H1 (cell line): ENCODE measurements around the gene BAK1. TPM values are rescaled to one million over a fixed set of nuclear protein-coding genes. Genes with fewer than 3 reads are reported as not detected.

Source experiments
- CTCF ChIA-PET: fragments of 300-600 bp; sonication (Branson Sonifier 250); formaldehyde crosslinking; loops from one replicate; lab custom pipeline; 2021; ENCODE audit not compliant: partially characterized antibody; lab: Charles Lee
- POLR2A ChIA-PET: fragments of 300-600 bp; sonication (Branson Sonifier 250); formaldehyde crosslinking; loops from one replicate; lab custom pipeline; 2021; ENCODE audit warnings: inconsistent platforms; ENCODE audit not compliant: partially characterized antibody; lab: Charles Lee
- DNase-seq, 2 experiments: peaks; one replicate each; pipeline versions ENCODE4 v3.0.0 to v3.0.0-alpha.2; 2010 to 2022; ENCODE audit warnings: low spot score in 2 of 2, low read depth in 1 of 2, mixed read lengths in 1 of 2
- FAIRE-seq: peaks from 2 replicates; lab custom pipeline; 2011; peaks lifted over from hg19 to GRCh38; lab: Jason Lieb, UNC
- H2AFZ ChIP-seq: 2 replicates; pipeline ENCODE4 v1.8.1; 2012; ENCODE audit warnings: low read length, inconsistent platforms
- H2AK5ac ChIP-seq: 2 replicates; pipeline ENCODE4 v1.6.1; 2013; ENCODE audit warnings: low read depth, low read length
- H2BK120ac ChIP-seq: replicated peaks from 2 replicates; pipeline ENCODE3; 2013; ENCODE audit warnings: low read depth, low read length, inconsistent platforms
- H2BK12ac ChIP-seq: 2 replicates; pipeline ENCODE4 v1.6.1; 2013; ENCODE audit warnings: low read depth, low read length
- H2BK15ac ChIP-seq: 2 replicates; pipeline ENCODE4 v1.6.1; 2013; ENCODE audit warnings: low read length
- H2BK20ac ChIP-seq: 2 replicates; pipeline ENCODE4 v1.6.1; 2013; ENCODE audit warnings: low read length
- H2BK5ac ChIP-seq: 2 replicates; pipeline ENCODE4 v1.6.1; 2013; ENCODE audit warnings: low read depth, low read length
- H3K14ac ChIP-seq: 2 replicates; pipeline ENCODE4 v1.6.1; 2013; ENCODE audit warnings: inconsistent platforms; ENCODE audit not compliant: insufficient read length
- H3K18ac ChIP-seq: 2 replicates; pipeline ENCODE4 v1.6.1; 2013; ENCODE audit warnings: low read length; ENCODE audit errors: extremely low read depth
- H3K23ac ChIP-seq: 2 replicates; pipeline ENCODE4 v1.6.1; 2013; ENCODE audit warnings: inconsistent platforms; ENCODE audit not compliant: insufficient read length
- H3K23me2 ChIP-seq: 2 replicates; pipeline ENCODE4 v1.6.1; 2013; ENCODE audit warnings: low read depth, low read length
- H3K27ac ChIP-seq: 2 replicates; pipeline ENCODE4 v1.6.1; 2011; ENCODE audit warnings: low read depth, low read length, inconsistent platforms
- H3K27me3 ChIP-seq, 4 experiments: replicated peaks in 1 of 4; 1 replicate in 1 of 4; 2 replicates in 3 of 4; pipeline versions ENCODE4 v1.6.1 to v1.8.1; 2011 to 2013; ENCODE audit warnings: low read length in 3 of 4, mild to moderate bottlenecking in 3 of 4, inconsistent platforms in 2 of 4, mixed read lengths in 2 of 4, moderate library complexity in 1 of 4; ENCODE audit not compliant: control insufficient read depth in 3 of 4, insufficient read depth in 3 of 4; ENCODE audit errors: extremely low read depth in 1 of 4
- H3K36me3 ChIP-seq, 4 experiments: 2 replicates each; pipeline versions ENCODE4 v1.6.1 to v1.8.1; 2011 to 2013; ENCODE audit warnings: mild to moderate bottlenecking in 4 of 4, low read length in 3 of 4, moderate library complexity in 2 of 4, control low read depth in 1 of 4, inconsistent platforms in 1 of 4; ENCODE audit not compliant: insufficient read depth in 4 of 4, control insufficient read depth in 2 of 4
- H3K4ac ChIP-seq: replicated peaks from 2 replicates; pipeline ENCODE3; 2013; ENCODE audit warnings: low read length, low read depth, mixed read lengths, inconsistent platforms; ENCODE audit not compliant: insufficient read length
- H3K4me1 ChIP-seq, 4 experiments: replicated peaks in 1 of 4; 1 replicate in 1 of 4; 2 replicates in 3 of 4; pipeline versions ENCODE4 v1.6.1 to v1.8.1; 2011 to 2013; ENCODE audit warnings: low read length in 3 of 4, inconsistent platforms in 2 of 4, mixed read lengths in 1 of 4; ENCODE audit not compliant: insufficient read depth in 4 of 4, control insufficient read depth in 3 of 4
- H3K4me2 ChIP-seq, 2 experiments: 2 replicates each; pipeline versions ENCODE4 v1.6.1 to v1.8.1; 2011 to 2013; ENCODE audit warnings: low read depth in 2 of 2, low read length in 2 of 2, control low read depth in 1 of 2, inconsistent platforms in 1 of 2, mild to moderate bottlenecking in 1 of 2; ENCODE audit not compliant: insufficient read depth in 1 of 2
- H3K4me3 ChIP-seq, 4 experiments: fragments of 200-600, 300-600 bp in 1 of 4; sonication (generic), shearing (Covaris generic), sonication (Bioruptor Twin) in 1 of 4; 2 replicates each; pipeline versions ENCODE4 v1.5.1 to v1.8.1; 2011 to 2016; ENCODE audit warnings: low read length in 4 of 4, low read depth in 3 of 4, control low read depth in 2 of 4, inconsistent platforms in 2 of 4, mild to moderate bottlenecking in 2 of 4, mixed read lengths in 1 of 4, moderate library complexity in 1 of 4; ENCODE audit not compliant: insufficient read depth in 2 of 4; ENCODE audit errors: extremely low read depth in 1 of 4
- H3K56ac ChIP-seq: replicated peaks from 2 replicates; pipeline ENCODE3; 2013; ENCODE audit warnings: low read depth, mild to moderate bottlenecking, mixed read lengths, low read length, inconsistent platforms; ENCODE audit not compliant: insufficient read length
- H3K79me1 ChIP-seq: 2 replicates; pipeline ENCODE4 v1.6.1; 2013; ENCODE audit warnings: low read depth, low read length, control low read depth
- H3K79me2 ChIP-seq, 2 experiments: 2 replicates each; pipeline versions ENCODE4 v1.6.1 to v1.8.1; 2012 to 2013; ENCODE audit warnings: low read length in 2 of 2, mild to moderate bottlenecking in 2 of 2, inconsistent platforms in 1 of 2; ENCODE audit not compliant: insufficient read depth in 2 of 2, control insufficient read depth in 1 of 2
- H3K9ac ChIP-seq, 4 experiments: replicated peaks in 1 of 4; 1 replicate in 1 of 4; 2 replicates in 3 of 4; pipeline versions ENCODE4 v1.6.1 to v1.8.1; 2011 to 2013; ENCODE audit warnings: low read depth in 3 of 4, low read length in 3 of 4, control low read depth in 2 of 4, mild to moderate bottlenecking in 2 of 4, moderate library complexity in 2 of 4, inconsistent platforms in 1 of 4; ENCODE audit errors: extremely low read depth in 1 of 4
- H3K9me3 ChIP-seq, 2 experiments: 2 replicates each; pipeline versions ENCODE4 v1.6.1 to v1.8.1; 2012 to 2013; ENCODE audit warnings: mild to moderate bottlenecking in 2 of 2, moderate library complexity in 2 of 2, control low read depth in 1 of 2, inconsistent platforms in 1 of 2, low read depth in 1 of 2, low read length in 1 of 2, mixed read lengths in 1 of 2; ENCODE audit not compliant: insufficient read depth in 2 of 2
- H4K20me1 ChIP-seq, 2 experiments: replicated peaks in 1 of 2; 2 replicates each; pipeline versions ENCODE3 to v1.8.1; 2011 to 2013; ENCODE audit warnings: inconsistent platforms in 2 of 2, low read length in 2 of 2, mild to moderate bottlenecking in 1 of 2; ENCODE audit not compliant: insufficient read depth in 2 of 2, control insufficient read depth in 1 of 2
- H4K5ac ChIP-seq: 2 replicates; pipeline ENCODE4 v1.6.1; 2013; ENCODE audit warnings: low read length, low read depth, mixed read lengths, inconsistent platforms; ENCODE audit not compliant: insufficient read length
- H4K8ac ChIP-seq: 2 replicates; pipeline ENCODE4 v1.8.0; 2013; ENCODE audit warnings: mild to moderate bottlenecking, moderate library complexity, low read length, inconsistent platforms; ENCODE audit not compliant: insufficient read depth; ENCODE audit errors: extremely low read depth
- H4K91ac ChIP-seq: replicated peaks from 2 replicates; pipeline ENCODE3; 2013; ENCODE audit warnings: low read length, mixed read lengths, inconsistent platforms; ENCODE audit not compliant: insufficient read length
- BCL11A ChIP-seq, 2 experiments: IDR thresholded peaks; one replicate each; pipeline ENCODE4 v1.6.1; 2011; ENCODE audit warnings: low read depth in 2 of 2, low read length in 2 of 2, mild to moderate bottlenecking in 2 of 2
- CEBPB ChIP-seq: IDR thresholded peaks from 2 replicates; pipeline ENCODE4 v1.6.1; 2012; ENCODE audit warnings: low read depth, low read length
- CHD1 ChIP-seq: IDR thresholded peaks from 2 replicates; pipeline ENCODE4 v1.6.1; 2012; ENCODE audit warnings: low read depth, low read length, improper control_type of control experiment
- CHD2 ChIP-seq: IDR thresholded peaks from 2 replicates; pipeline ENCODE4 v1.6.1; 2012; ENCODE audit warnings: low read length, improper control_type of control experiment
- EGR1 ChIP-seq: IDR thresholded peaks from 2 replicates; pipeline ENCODE4 v1.6.1; 2011; ENCODE audit warnings: low read depth, low read length, borderline replicate concordance
- EZH2 ChIP-seq: fragments of 200-600 bp; sonication (generic); IDR thresholded peaks from 2 replicates; pipeline ENCODE4 v1.7.1; 2012; ENCODE audit warnings: low read depth, mild to moderate bottlenecking, moderate library complexity, low read length, inconsistent platforms; ENCODE audit not compliant: severe bottlenecking
- FOSL1 ChIP-seq: IDR thresholded peaks from 2 replicates; pipeline ENCODE4 v1.6.1; 2011; ENCODE audit warnings: mild to moderate bottlenecking, low read depth, low read length, moderate library complexity; ENCODE audit not compliant: insufficient read depth
- GABPA ChIP-seq: IDR thresholded peaks from 2 replicates; pipeline ENCODE4 v1.6.1; 2011; ENCODE audit warnings: mild to moderate bottlenecking, low read length, moderate library complexity, borderline replicate concordance; ENCODE audit not compliant: insufficient read depth
- HDAC6 ChIP-seq: IDR thresholded peaks from one replicate; pipeline ENCODE4 v1.7.1; 2012; ENCODE audit warnings: low read depth, mild to moderate bottlenecking, inconsistent platforms, low read length, moderate library complexity
- JUN ChIP-seq: IDR thresholded peaks from 2 replicates; pipeline ENCODE4 v1.6.1; 2011; ENCODE audit warnings: low read depth, mild to moderate bottlenecking, improper control_type of control experiment, low read length
- JUND ChIP-seq: IDR thresholded peaks from 2 replicates; pipeline ENCODE4 v1.6.1; 2011; ENCODE audit warnings: mild to moderate bottlenecking, improper control_type of control experiment, low read length
- KDM4A ChIP-seq: IDR thresholded peaks from one replicate; pipeline ENCODE4 v1.7.1; 2012; ENCODE audit warnings: low read depth, mild to moderate bottlenecking, moderate library complexity, low read length, inconsistent platforms; ENCODE audit not compliant: severe bottlenecking
- POLR2A ChIP-seq, 2 experiments: IDR thresholded peaks; 1 replicate in 1 of 2; 2 replicates in 1 of 2; pipeline ENCODE4 v1.6.1; 2011; ENCODE audit warnings: low read depth in 2 of 2, low read length in 2 of 2, mild to moderate bottlenecking in 2 of 2; ENCODE audit errors: control extremely low read depth in 1 of 2
- POLR2AphosphoS5 ChIP-seq: IDR thresholded peaks from 2 replicates; pipeline ENCODE4 v1.6.1; 2011; ENCODE audit warnings: low read depth, low read length
- RXRA ChIP-seq: IDR thresholded peaks from 2 replicates; pipeline ENCODE4 v1.6.1; 2011; ENCODE audit warnings: low read depth, mild to moderate bottlenecking, low read length, moderate library complexity; ENCODE audit not compliant: insufficient read depth
- TEAD4 ChIP-seq: IDR thresholded peaks from 2 replicates; pipeline ENCODE4 v1.6.1; 2012; ENCODE audit warnings: low read depth, low read length, inconsistent platforms, mixed read lengths
- WGBS, 2 experiments: shearing (Covaris generic) in 1 of 2; methylation state at CpG; one replicate each; pipeline versions ENCODE4 v1.1.6 to v1.1.7; 2013 to 2015; ENCODE audit warnings: low lambda C conversion rate in 2 of 2, mixed read lengths in 2 of 2, inconsistent platforms in 1 of 2, low coverage in 1 of 2, missing lambda C conversion rate in 1 of 2; ENCODE audit not compliant: insufficient replicate concordance in 2 of 2, insufficient coverage in 1 of 2, insufficient read length in 1 of 2; ENCODE audit errors: extremely low coverage in 1 of 2, missing lambda C conversion rate in 1 of 2; 5-methylcytosine and 5-hydroxymethylcytosine counted together
- polyA plus RNA-seq, 7 experiments: library from polyadenylated mRNA; depleted of rRNA in 3 of 7; stranded (reverse) in 5 of 7; unstranded in 2 of 7; fragments of >200 nt in 5 of 7; fragments of 200-250 nt in 2 of 7; gene quantifications; 1 replicate in 5 of 7; 2 replicates in 1 of 7; 4 replicates in 1 of 7; pipeline versions ENCODE4 v1.2.1 to v1.2.3, GENCODE V29; 2011 to 2013; ENCODE audit warnings: missing spikeins in 2 of 7, mixed read lengths in 2 of 7
- total RNA-seq: library from RNA; stranded (reverse); fragmentation: NEBNext Ultra II Directional; extraction: Animal tissue kit (Norgen Biotek cat#: 25700); gene quantifications from 2 replicates; pipeline ENCODE4 v1.2.1, GENCODE V29; 2021

Gene BAK1
- total and polyA plus RNA-seq, 2 of the 8 experiments (the other 6 are each of a cell fraction or from before 2014, with no cell fraction given), result 43.3 to 43.4 TPM

DNA sequence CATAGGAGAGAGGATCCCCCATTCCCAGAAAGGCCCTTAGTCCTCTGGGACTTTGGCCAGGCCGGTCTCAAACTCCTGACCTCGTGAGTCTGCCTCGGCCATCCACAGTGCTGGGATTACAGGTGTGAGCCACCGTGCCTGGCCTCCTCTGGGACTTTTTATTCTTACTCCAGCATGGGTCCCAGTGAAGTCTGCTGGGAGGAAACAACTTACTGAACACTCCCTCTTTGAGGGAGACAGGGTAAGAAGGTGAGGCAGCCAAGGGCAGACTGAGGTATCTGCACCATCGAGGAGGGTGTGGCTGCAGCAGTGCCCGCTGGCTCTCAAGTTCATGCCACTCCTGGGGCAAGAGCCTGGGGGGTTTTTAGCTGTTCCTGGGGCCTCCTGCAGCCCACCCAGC is 2.4 kb downstream of the BAK1 start:
- no peak overlapping the region for H2BK5ac ChIP-seq
- no peak overlapping the region for H2BK15ac ChIP-seq
- H3K18ac ChIP-seq, result no peak overlapping the region
- H2BK120ac ChIP-seq, result no peak overlapping the region
- H3K23ac ChIP-seq, result no peak overlapping the region
- CTCF ChIA-PET, result interaction anchor here (1.5 kb wide), 1 partner anchor 10 kb away, joined by 7 read pairs; no protein-coding TSS in a partner anchor
- no peaks in the 10 kb centered on the region for H4K20me1 ChIP-seq
- H3K4me2 ChIP-seq, result no peak overlapping the region
- DNase-seq (no peak), FAIRE-seq (no peak)
- no peak overlapping the region for H2AFZ ChIP-seq
- no peaks in the 10 kb centered on the region for H3K9me3 ChIP-seq
- H3K36me3 ChIP-seq, result peaks cover 4 to 25% (median 16%) of the 10 kb centered on the region in 4 experiments
- H3K14ac ChIP-seq, result no peak overlapping the region
- POLR2A ChIA-PET, result no interaction called here
- no peak overlapping the region for H3K56ac ChIP-seq
- H3K79me2 ChIP-seq, result peaks cover 0 to 19% of the 10 kb centered on the region in 2 experiments; a peak in 3 of 4 replicates
- H2BK20ac ChIP-seq, result no peak overlapping the region
- H3K9ac ChIP-seq, result no peak overlapping the region
- peaks cover 5% of the 10 kb centered on the region; the same call in 1 of the 2 replicates for H3K79me1 ChIP-seq
- H3K23me2 ChIP-seq, result peaks cover 5% of the 10 kb centered on the region; the same call in 1 of the 2 replicates
- H3K4me1 ChIP-seq, result peaks cover 0 to 4% (median 3%) of the 10 kb centered on the region in 4 experiments; a peak in 5 of 7 replicates
- H4K8ac ChIP-seq, result no peak overlapping the region
- H3K27ac ChIP-seq, result no peak overlapping the region
- no peak overlapping the region for H3K4me3 ChIP-seq
- H3K4ac ChIP-seq, result no peak overlapping the region
- no peak overlapping the region for H4K91ac ChIP-seq
- WGBS, 2 experiments, result 85% methylated on average over 6 of the region's 6 CpGs; no CpG with 5 or more reads in 1 of the 2 experiments
- no peak overlapping the region for H2BK12ac ChIP-seq
- no peak overlapping the region for H2AK5ac ChIP-seq
- no peaks in the 10 kb centered on the region for H3K27me3 ChIP-seq
- no peak overlapping the region for H4K5ac ChIP-seq
- TF ChIP-seq CHD2, result no peak
- no peak for TF ChIP-seq CEBPB
- TF ChIP-seq KDM4A, result no peak
- TF ChIP-seq HDAC6, result no peak
- TF ChIP-seq TEAD4, result no peak
- no peak for TF ChIP-seq BCL11A (IDR thresholded peaks at IDR 0.05; ENCODE audit: low read depth in 2 of 2, low read length in 2 of 2)
- TF ChIP-seq JUND, result no peak
- no peak for TF ChIP-seq GABPA
- TF ChIP-seq EGR1, result no peak
- TF ChIP-seq RXRA, result no peak
- TF ChIP-seq FOSL1, result no peak
- TF ChIP-seq POLR2A (IDR thresholded peaks at IDR 0.05; ENCODE audit: control extremely low read depth in 1 of 2, low read depth in 2 of 2, low read length in 2 of 2), result no peak
- TF ChIP-seq CHD1, result no peak
- no peak for TF ChIP-seq POLR2AphosphoS5
- TF ChIP-seq JUN, result no peak
- TF ChIP-seq EZH2, result no peak
